OCI-LY3 (cell line): Measurements from ENCODE around the gene TRIM41.

ENCODE experiments used
- H2AFZ ChIP-seq: fragments of 200-600, 300-600 bp; shearing (Covaris generic); 2 replicates; pipeline ENCODE4 v1.6.0; 2014; ENCODE audit warnings: antibody characterized with exemption, low read depth, low read length
- H3K27ac ChIP-seq: fragments of 200-600, 300-600 bp; sonication (generic); 2 replicates; pipeline ENCODE4 v1.5.1; 2014; ENCODE audit warnings: mild to moderate bottlenecking, low read length, moderate library complexity, mixed read lengths
- H3K27me3 ChIP-seq: fragments of 200-600, 300-600 bp; sonication (generic); 2 replicates; pipeline ENCODE4 v1.6.1; 2014; ENCODE audit warnings: low read depth, low read length, mixed read lengths
- H3K36me3 ChIP-seq: fragments of 200-600, 300-600 bp; sonication (generic); replicated peaks from 2 replicates; pipeline ENCODE3; 2014; ENCODE audit warnings: low read depth, low read length, mixed read lengths
- H3K4me1 ChIP-seq: fragments of 300-600, 200-600 bp; sonication (generic); 2 replicates; pipeline ENCODE4 v1.6.1; 2014; ENCODE audit warnings: low read length, mixed read lengths
- H3K4me2 ChIP-seq: fragments of 200-600, 300-600 bp; sonication (generic); 2 replicates; pipeline ENCODE4 v1.6.1; 2014; ENCODE audit warnings: low read length, mixed read lengths
- H3K4me3 ChIP-seq: fragments of 300-600, 200-600 bp; sonication (generic); 2 replicates; pipeline ENCODE4 v1.5.1; 2014; ENCODE audit warnings: antibody characterized with exemption, mild to moderate bottlenecking, low read length, moderate library complexity
- H3K79me2 ChIP-seq: fragments of 300-600, 200-600 bp; shearing (Covaris generic); 2 replicates; pipeline ENCODE4 v1.6.1; 2014; ENCODE audit warnings: mild to moderate bottlenecking, low read length, mixed read lengths
- H3K9ac ChIP-seq: fragments of 300-600, 200-600 bp; shearing (Covaris generic); 2 replicates; pipeline ENCODE4 v1.6.0; 2014; ENCODE audit warnings: mild to moderate bottlenecking, low read length, moderate library complexity
- H3K9me3 ChIP-seq: fragments of 200-600, 300-600 bp; shearing (Covaris generic); 2 replicates; pipeline ENCODE4 v1.6.1; 2014; ENCODE audit warnings: low read length, mixed read lengths; ENCODE audit not compliant: insufficient read depth
- H4K20me1 ChIP-seq: fragments of 200-600, 300-600 bp; sonication (generic); 2 replicates; pipeline ENCODE4 v1.6.1; 2016; ENCODE audit warnings: low read length, mixed read lengths; ENCODE audit not compliant: insufficient read depth
- EZH2phosphoT487 ChIP-seq: fragments of 200-600 bp; shearing (Covaris generic); IDR thresholded peaks from 2 replicates; pipeline ENCODE4 v1.6.1; 2018; ENCODE audit warnings: antibody characterized with exemption, mixed run types, low read depth
- TF ChIP-seq, protein P1 (sequence below): fragments of 200-600, 300-600 bp; sonication (generic); IDR thresholded peaks from 2 replicates; pipeline ENCODE4 v1.5.1; 2014; ENCODE audit warnings: antibody characterized with exemption, low read length, low read depth

TRIM41 gene

DNA sequence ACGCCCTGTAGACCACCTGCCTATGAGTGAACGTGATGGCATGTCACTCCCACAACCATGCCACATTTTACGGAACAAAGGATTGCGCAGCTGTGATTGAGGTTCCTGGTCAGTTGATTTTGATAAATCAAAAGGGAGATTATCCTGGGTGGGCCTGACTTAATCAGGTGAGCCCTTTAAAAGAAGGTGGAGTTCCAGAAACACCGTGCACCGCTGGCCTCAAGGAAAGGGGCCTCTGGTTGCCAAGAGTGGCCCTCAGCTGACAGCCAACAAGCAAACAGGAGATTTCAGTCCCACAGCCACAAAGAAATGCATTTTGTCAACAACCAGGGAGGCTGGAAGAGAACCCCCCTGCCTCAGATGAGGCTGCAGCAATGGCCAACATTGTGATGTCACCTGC is 37.1 kb upstream of the TRIM41 start:
- Histone ChIP-seq H3K79me2 (no peaks in the 10 kb centered on the region), H3K4me3 (no peak overlapping the region), H3K27ac (no peak overlapping the region), H2AFZ (no peak overlapping the region), H4K20me1 (no peaks in the 10 kb centered on the region), H3K36me3 (no peaks in the 10 kb centered on the region), H3K4me2 (no peak overlapping the region), H3K27me3 (no peaks in the 10 kb centered on the region), H3K4me1 (peaks cover 14% of the 10 kb centered on the region), H3K9ac (no peak overlapping the region), H3K9me3 (no peaks in the 10 kb centered on the region)
- TF ChIP-seq EZH2phosphoT487: no peak
- TF ChIP-seq, protein P1, sequence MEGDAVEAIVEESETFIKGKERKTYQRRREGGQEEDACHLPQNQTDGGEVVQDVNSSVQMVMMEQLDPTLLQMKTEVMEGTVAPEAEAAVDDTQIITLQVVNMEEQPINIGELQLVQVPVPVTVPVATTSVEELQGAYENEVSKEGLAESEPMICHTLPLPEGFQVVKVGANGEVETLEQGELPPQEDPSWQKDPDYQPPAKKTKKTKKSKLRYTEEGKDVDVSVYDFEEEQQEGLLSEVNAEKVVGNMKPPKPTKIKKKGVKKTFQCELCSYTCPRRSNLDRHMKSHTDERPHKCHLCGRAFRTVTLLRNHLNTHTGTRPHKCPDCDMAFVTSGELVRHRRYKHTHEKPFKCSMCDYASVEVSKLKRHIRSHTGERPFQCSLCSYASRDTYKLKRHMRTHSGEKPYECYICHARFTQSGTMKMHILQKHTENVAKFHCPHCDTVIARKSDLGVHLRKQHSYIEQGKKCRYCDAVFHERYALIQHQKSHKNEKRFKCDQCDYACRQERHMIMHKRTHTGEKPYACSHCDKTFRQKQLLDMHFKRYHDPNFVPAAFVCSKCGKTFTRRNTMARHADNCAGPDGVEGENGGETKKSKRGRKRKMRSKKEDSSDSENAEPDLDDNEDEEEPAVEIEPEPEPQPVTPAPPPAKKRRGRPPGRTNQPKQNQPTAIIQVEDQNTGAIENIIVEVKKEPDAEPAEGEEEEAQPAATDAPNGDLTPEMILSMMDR: no peak

DNA sequence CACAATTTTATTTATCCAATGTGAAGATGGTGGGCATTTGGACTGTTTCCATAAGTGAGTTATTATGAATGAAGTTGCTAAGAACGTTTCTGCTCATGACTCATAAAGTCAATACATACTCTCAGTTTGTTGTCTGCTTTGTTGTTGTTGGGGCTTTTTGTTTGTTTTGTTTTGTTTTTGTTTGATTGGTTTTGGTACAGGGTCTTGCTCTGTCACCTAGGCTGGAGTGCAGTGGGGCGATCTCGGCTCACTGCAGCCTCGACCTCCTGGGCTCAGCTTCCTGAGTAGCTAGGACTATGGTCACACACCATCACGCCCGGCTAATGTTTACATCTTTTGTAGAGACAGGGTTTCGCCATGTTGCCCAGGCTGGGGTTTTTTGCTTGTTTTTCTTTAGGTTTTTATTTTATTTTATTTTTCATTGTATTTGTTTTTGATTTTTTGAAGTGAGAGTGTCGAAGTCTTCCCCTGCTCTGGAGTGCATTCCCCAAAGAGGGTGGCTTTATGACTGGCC is 36.0 kb upstream of the TRIM41 start:
- Histone ChIP-seq H4K20me1 (no peaks in the 10 kb centered on the region), H3K4me2 (peak overlapping the region; percentile 89), H3K27me3 (no peaks in the 10 kb centered on the region), H3K4me1 (peaks cover 10% of the 10 kb centered on the region), H3K9ac (peak overlapping the region; percentile 72), H3K79me2 (no peaks in the 10 kb centered on the region), H3K27ac (peak overlapping the region; percentile 39), H3K9me3 (no peaks in the 10 kb centered on the region), H3K4me3 (peak overlapping the region; percentile 81), H3K36me3 (no peaks in the 10 kb centered on the region), H2AFZ (peak overlapping the region; percentile 82)
- no peak for TF ChIP-seq EZH2phosphoT487
- TF ChIP-seq, protein P1: no peak

DNA sequence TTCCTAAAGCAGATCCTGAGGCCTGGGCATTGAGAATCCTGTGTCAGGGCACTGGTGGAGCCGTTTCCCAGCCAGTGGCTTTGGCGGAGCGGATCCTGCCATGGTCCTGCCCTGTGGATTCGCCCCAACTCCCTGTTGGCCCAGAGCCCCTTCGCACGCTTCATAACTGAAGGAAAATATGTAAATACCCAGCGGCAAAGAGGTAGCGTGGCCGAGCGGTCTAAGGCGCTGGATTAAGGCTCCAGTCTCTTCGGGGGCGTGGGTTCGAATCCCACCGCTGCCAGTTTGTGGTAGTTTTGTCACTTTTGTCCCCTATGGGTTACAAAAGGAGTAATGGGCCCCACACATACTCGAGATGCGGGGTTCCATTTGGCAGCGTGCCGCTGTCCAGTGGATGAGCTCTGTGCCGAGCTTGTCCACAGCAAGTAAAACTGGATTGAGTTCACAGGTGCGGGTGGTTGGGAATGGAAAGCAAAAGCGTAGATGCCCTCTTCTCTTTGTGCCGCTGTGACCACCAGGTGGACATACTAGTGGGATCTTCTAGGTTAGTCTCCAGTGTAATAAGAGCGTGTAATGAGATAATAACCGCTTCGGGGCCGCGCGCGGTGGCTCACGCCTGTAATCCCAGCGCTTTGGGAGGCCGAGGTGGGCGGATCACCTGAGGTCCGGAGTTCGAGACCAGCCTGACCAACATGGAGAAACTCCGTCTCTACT is 35.4 kb upstream of the TRIM41 start:
- Histone ChIP-seq H3K27ac (peak overlapping the region; percentile 84), H2AFZ (peak overlapping the region; percentile 82)

DNA sequence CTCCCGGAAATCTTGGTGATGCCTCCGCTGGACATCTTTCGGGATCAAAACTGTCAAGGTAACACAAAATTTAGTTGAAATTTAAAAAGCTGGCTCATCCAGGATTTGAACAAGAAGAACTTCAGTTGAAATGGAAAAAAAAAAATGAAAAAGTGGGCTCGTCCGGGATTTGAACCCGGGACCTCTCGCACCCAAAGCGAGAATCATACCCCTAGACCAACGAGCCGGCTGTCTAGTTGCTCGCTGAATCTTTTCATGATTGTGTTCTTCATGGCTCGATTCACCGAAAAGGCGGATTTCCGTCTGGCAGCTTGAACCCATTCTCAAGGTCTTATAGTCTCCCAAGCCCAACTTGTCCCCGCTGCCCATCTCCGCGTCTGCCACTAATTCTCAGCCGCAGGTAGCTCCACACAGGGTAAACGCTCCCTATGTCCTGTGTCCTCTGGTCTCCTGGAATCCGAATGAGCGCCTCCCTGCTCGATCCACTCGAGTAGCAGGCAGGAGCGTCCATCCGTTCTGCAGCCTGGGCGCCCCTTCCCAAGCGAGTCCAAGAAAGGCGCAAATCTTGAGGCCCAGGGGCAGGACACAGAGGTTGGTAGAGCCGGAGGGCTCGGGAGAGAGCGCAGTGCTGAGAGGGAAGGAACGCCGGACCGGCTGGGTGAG is 34.2 kb upstream of the TRIM41 start:
- Histone ChIP-seq H3K9ac (peak overlapping the region; percentile 94), H2AFZ (peak overlapping the region; percentile 82), H3K36me3 (no peaks in the 10 kb centered on the region), H3K9me3 (no peaks in the 10 kb centered on the region), H3K27ac (peak overlapping the region; percentile 84), H3K4me1 (peaks cover 11% of the 10 kb centered on the region), H3K27me3 (no peaks in the 10 kb centered on the region), H3K4me2 (peak overlapping the region; percentile 89), H3K79me2 (peaks cover 12% of the 10 kb centered on the region), H3K4me3 (peak overlapping the region; percentile 81), H4K20me1 (no peaks in the 10 kb centered on the region)
- no peak for TF ChIP-seq EZH2phosphoT487
- TF ChIP-seq, protein P1: peak; percentile 14; the same call in 1 of the 2 replicates

More for the DNA sequence above, 35.4 kb upstream of the TRIM41 start:
- no peaks in the 10 kb centered on the region for H4K20me1 ChIP-seq
- H3K9ac ChIP-seq: peak overlapping the region; percentile 72
- peaks cover 5% of the 10 kb centered on the region for H3K79me2 ChIP-seq
- no peaks in the 10 kb centered on the region for H3K27me3 ChIP-seq
- TF ChIP-seq EZH2phosphoT487: no peak
- peak overlapping the region; percentile 81 for H3K4me3 ChIP-seq
- H3K4me1 ChIP-seq: peaks cover 8% of the 10 kb centered on the region
- no peaks in the 10 kb centered on the region for H3K9me3 ChIP-seq
- H3K4me2 ChIP-seq: peak overlapping the region; percentile 89
- no peaks in the 10 kb centered on the region for H3K36me3 ChIP-seq
